Ascending aorta (tissue), 2 donors: ENCODE data around the gene ZNF385B. TPM values are rescaled to one million over a fixed set of nuclear protein-coding genes. Genes with fewer than 3 reads are reported as not detected.

Experiments
- DNase-seq, 2 donors: peaks; one replicate each; pipeline ENCODE4 v3.0.0-alpha.2; 2019; ENCODE audit warnings: low spot score in 2 of 2
- H3K27ac ChIP-seq, 2 donors: fragments of 200-600 bp; sonication (generic); one replicate each; pipeline ENCODE4 v1.5.1; 2016 to 2017; ENCODE audit warnings: mild to moderate bottlenecking in 1 of 2
- H3K27me3 ChIP-seq: fragments of 200-600 bp; sonication (generic); one replicate; pipeline ENCODE4 v1.5.1; 2017
- H3K36me3 ChIP-seq, 2 donors: fragments of 200-600 bp; sonication (generic); one replicate each; pipeline ENCODE4 v1.5.1; 2016
- H3K4me1 ChIP-seq, 2 donors: fragments of 200-600 bp; sonication (generic); one replicate each; pipeline ENCODE4 v1.5.1; 2016 to 2017; ENCODE audit warnings: mild to moderate bottlenecking in 1 of 2
- H3K4me3 ChIP-seq, 2 donors: fragments of 200-600 bp; sonication (generic); one replicate each; pipeline ENCODE4 v1.5.1; 2016 to 2017; ENCODE audit warnings: mild to moderate bottlenecking in 1 of 2
- H3K9me3 ChIP-seq, 2 donors: fragments of 200-600 bp; sonication (generic); one replicate each; pipeline ENCODE4 v1.5.1; 2016
- intact Hi-C: fragments of 100-400 bp; cut with DNase I; formaldehyde crosslinking; loops from one replicate; pipeline ENCODE4 v1.15.1; 2023
- total RNA-seq: library from RNA; depleted of rRNA; stranded (reverse); fragments of >200 nt; gene quantifications from one replicate; pipeline ENCODE4 v1.1.0, GENCODE V29; 2016
- TF ChIP-seq, protein P1 (sequence below), 3 experiments: fragments of 200-600 bp in 2 of 3; fragments of 450-650 bp in 1 of 3; sonication (generic) in 2 of 3; IDR thresholded peaks; one replicate each; pipeline ENCODE4 v1.5.1; 2016 to 2019; ENCODE audit warnings: antibody characterized with exemption in 3 of 3, mild to moderate bottlenecking in 1 of 3, moderate library complexity in 1 of 3

ZNF385B gene
- total RNA-seq, 1 donor from 2014 or later: 0.21 TPM

DNA sequence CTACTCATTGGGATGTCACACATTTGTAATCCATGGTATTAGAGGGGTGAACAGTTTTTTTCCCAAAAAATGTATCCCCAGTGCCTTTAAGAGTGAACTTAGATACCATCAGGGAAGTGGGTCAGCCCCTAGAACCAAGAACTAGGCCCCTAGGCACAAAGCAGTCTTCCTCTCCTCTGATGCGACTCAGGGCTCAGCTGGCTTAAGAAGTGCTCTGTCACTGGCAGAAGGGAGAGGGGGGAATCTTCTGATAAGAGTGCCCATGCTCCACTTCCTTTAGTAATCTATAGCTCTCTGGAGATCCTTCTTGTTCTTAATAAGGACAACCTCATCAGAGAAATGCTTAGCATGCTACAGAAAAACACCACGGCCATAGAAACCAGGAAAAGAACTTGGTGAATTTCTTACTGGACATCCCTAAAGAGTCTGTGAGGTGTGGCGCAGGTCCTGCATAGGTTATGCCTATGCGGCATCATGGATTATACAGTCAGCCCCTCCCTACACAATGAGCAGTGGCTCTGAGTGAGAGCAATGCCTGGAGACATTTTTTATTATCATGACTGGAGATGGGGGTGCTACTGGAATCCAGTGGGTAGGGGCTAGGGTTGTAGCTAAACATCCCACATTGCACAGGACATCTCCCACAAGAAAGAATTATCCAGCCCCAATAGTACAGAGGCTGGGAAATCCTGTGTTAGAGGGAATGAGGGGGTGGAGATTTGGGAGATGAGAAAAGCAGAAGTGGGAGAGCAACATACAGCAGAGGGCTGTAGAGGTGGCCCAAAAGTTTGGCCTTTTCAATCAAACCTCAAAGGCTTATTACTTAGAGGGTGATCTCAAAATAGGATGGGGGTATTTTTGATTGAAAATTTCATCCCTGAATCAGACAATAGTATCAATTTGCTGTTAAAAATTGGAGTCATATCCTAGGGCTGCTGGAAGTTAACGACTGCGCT is 21.7 kb upstream of the ZNF385B start:
- TF ChIP-seq, protein P1, sequence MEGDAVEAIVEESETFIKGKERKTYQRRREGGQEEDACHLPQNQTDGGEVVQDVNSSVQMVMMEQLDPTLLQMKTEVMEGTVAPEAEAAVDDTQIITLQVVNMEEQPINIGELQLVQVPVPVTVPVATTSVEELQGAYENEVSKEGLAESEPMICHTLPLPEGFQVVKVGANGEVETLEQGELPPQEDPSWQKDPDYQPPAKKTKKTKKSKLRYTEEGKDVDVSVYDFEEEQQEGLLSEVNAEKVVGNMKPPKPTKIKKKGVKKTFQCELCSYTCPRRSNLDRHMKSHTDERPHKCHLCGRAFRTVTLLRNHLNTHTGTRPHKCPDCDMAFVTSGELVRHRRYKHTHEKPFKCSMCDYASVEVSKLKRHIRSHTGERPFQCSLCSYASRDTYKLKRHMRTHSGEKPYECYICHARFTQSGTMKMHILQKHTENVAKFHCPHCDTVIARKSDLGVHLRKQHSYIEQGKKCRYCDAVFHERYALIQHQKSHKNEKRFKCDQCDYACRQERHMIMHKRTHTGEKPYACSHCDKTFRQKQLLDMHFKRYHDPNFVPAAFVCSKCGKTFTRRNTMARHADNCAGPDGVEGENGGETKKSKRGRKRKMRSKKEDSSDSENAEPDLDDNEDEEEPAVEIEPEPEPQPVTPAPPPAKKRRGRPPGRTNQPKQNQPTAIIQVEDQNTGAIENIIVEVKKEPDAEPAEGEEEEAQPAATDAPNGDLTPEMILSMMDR (IDR thresholded peaks at IDR 0.05): no peak
- intact Hi-C loops: no loop called here
- no peak for DNase-seq

DNA sequence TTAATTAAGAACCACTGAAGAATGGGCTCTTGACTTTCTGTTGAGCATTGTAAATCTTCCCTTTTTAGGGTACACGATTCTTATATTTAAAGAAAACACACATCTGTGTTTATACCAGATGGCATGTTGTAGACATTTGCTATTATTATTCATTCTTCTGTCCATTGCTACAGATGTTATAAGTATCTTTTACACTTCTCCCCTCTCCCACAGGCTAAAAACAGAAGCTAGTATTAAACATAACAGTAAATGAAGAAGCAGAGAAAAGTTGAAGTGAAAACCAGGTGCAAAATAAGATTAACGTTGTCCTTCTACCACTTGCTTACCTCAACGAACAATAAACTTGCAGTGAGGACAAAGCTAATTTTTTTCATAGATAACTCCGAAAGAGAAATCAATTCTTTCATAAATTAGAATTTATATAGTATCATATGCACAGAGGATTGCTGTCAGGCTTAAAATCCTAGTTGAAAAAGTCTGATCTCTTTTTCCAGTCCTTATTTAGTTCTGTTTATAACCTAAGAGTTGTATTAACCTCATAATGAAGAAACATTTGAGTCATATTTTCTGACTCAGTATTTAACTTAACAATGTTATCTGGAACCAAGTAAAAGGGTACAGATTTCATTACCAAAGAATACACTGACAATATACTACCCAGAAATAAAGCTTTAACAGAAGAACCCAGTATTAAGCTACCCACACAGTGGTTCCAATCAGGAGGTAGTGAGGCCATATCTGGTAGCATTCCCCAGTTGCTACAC is 16.4 kb upstream of the ZNF385B start:
- no peak overlapping the region for H3K27ac ChIP-seq
- intact Hi-C loops: no loop called here
- H3K9me3 ChIP-seq: no peaks in the 10 kb centered on the region
- no peak for DNase-seq
- TF ChIP-seq, protein P1 (IDR thresholded peaks at IDR 0.05): no peak
- H3K4me3 ChIP-seq: no peak overlapping the region
- no peaks in the 10 kb centered on the region for H3K36me3 ChIP-seq
- no peaks in the 10 kb centered on the region for H3K27me3 ChIP-seq
- H3K4me1 ChIP-seq: no peaks in the 10 kb centered on the region

More for the DNA sequence above, 21.7 kb upstream of the ZNF385B start:
- Histone ChIP-seq H3K4me3 (no peak overlapping the region), H3K36me3 (no peaks in the 10 kb centered on the region), H3K4me1 (no peaks in the 10 kb centered on the region), H3K27me3 (no peaks in the 10 kb centered on the region), H3K9me3 (no peaks in the 10 kb centered on the region), H3K27ac (no peak overlapping the region)

DNA sequence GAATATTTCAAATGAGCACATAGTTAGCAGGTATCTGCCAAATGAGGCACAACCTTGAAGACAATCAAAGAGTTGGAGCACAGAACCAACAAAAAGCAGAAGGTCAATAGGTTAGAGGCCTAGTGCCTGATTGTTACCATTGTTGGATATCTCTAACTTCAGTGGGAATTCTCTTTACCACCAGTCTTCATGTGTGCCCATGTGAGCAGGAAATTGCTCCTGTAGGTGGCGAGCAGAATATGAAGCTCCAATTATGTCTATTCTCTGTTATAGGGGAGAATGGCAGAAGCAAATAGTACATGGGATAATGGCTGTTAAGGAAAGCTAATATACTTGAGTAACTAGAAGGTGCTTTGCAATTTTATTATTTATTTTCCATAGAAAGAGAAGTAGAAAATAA is 14.9 kb upstream of the ZNF385B start:
- Histone ChIP-seq H3K27me3 (no peaks in the 10 kb centered on the region), H3K4me3 (no peak overlapping the region), H3K4me1 (no peaks in the 10 kb centered on the region), H3K36me3 (no peaks in the 10 kb centered on the region), H3K9me3 (no peaks in the 10 kb centered on the region), H3K27ac (no peak overlapping the region)
- DNase-seq: no peak
- intact Hi-C loops: no loop called here
- TF ChIP-seq, protein P1 (IDR thresholded peaks at IDR 0.05): no peak

DNA sequence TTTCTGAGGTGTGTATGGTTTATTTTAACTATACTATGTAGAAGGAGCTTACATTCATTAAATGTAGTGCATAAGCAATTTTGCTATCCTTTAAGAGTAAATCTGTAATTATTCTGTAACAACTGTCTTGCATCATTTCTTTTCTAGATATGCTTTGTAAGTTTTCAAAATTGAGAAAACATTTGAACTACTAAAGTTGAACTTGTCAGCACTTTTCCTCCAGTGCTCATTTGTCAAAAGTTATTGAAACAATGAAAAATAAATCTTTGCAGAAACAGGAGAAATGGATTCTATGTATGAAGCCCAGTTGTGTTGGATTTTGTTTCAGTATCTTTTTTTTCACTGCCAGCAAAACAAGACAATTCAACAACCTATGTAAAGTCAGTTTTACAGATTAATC is 14.5 kb upstream of the ZNF385B start:
- Histone ChIP-seq H3K9me3 (no peaks in the 10 kb centered on the region), H3K27ac (no peak overlapping the region), H3K36me3 (no peaks in the 10 kb centered on the region), H3K4me1 (no peaks in the 10 kb centered on the region), H3K4me3 (no peak overlapping the region), H3K27me3 (no peaks in the 10 kb centered on the region)
- DNase-seq: no peak
- intact Hi-C loops: no loop called here
- TF ChIP-seq, protein P1 (IDR thresholded peaks at IDR 0.05): no peak

DNA sequence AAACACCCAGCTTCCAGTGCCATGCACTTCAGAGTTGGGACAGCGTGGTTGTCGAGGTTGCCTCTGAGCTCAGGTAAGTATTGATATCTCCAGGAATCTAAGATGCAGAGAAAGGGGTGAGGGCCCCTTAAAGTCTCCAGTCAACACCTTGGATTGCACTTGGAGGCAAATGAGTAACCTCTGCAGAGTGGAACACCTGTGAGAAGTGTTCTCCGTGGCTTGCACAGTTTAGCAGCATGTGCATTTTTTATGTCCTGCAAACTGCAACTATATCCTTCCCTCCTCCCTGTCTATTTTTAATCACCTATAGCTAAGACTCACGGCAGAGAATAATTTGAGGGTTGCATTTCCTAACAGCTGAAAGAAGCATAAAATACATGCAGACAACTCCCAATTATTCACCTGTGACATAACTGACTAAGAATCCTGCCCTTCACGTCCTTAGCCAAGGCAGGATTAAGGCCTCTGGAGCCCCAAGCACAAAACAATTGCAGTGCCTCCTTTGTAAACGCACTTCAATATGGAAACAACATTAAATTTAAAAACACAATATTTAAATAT is 1.6 kb upstream of the ZNF385B start:
- Histone ChIP-seq H3K4me1 (peaks cover 0 to 7% of the 10 kb centered on the region in 2 donors), H3K9me3 (no peaks in the 10 kb centered on the region), H3K27me3 (no peaks in the 10 kb centered on the region), H3K27ac (no peak overlapping the region), H3K36me3 (no peaks in the 10 kb centered on the region), H3K4me3 (no peak overlapping the region)
- intact Hi-C loops: no loop called here
- no peak for DNase-seq
- TF ChIP-seq, protein P1 (IDR thresholded peaks at IDR 0.05): no peak
